HT1080 (cell line): ENCODE measurements around the gene NPPA. TPM values are rescaled to one million over a fixed set of nuclear protein-coding genes. Genes with fewer than 3 reads are reported as not detected.
"Not testable (repeated sequence)": the region's sequence is repeated elsewhere in the genome, so short reads cannot be mapped to it uniquely, and the experiment has no call there.

Source experiments
- DNase-seq: peaks from one replicate; pipeline ENCODE4 v3.0.0-alpha.2; 2015; ENCODE audit warnings: low read depth
- polyA plus RNA-seq, 2 experiments: library from polyadenylated mRNA; depleted of rRNA; stranded (reverse); fragments of >200 nt; gene quantifications; 2 replicates each; pipeline ENCODE4 v1.2.3, GENCODE V29; 2015
- total RNA-seq: library from RNA; depleted of rRNA; stranded (reverse); fragments of >200 nt; shearing (Covaris generic); gene quantifications from 2 replicates; pipeline ENCODE4 v1.2.3, GENCODE V29; 2014; rRNA removed

The NPPA gene
- total RNA-seq = not detected in 2 replicates
- polyA plus RNA-seq (2015; cell fraction: cytosol; rRNA removed) = not detected in 2 replicates
- polyA plus RNA-seq (2015; cell fraction: nucleus; rRNA removed) = not detected in 2 replicates

DNA sequence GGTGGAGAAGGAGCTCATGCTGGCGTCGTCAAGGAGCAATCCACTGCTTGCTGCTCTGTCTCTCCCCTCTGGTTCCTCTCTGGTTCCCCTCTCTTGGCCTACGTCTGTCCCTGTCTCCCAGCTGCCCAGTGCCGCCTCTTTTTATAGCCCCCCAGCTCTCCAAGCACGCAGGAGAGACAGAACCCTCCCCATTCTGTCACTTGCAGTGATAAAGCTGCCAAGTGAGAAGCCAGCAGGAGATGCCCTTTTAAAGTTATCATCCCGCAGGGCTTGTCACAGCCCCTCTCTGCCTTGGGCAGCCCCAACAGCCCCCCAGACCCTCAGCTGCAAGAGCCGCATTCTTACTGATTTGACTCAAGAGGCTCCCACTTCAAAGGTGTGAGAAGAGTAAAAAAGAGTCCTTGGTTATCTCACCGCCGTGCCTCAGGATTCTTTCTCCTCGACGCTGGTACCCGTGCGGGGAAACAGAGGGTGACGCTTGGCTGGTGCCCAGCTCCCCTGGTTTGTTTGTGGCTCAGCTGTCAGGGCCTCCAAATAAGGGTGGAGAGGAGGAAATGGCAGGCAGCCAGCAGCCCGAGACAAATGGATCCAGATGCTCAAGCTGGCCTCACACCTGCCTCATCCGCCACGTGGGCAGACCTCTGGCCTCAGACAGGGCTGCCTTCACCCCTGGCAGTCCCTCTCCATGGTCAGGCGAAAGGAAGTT, at the start of gene NPPA:
Gene NPPA (minus strand): TSS at position 117 of the 706 bp plus-strand sequence. CDS start 99 bp downstream, at position 18.
- DNase-seq = no peak

DNA sequence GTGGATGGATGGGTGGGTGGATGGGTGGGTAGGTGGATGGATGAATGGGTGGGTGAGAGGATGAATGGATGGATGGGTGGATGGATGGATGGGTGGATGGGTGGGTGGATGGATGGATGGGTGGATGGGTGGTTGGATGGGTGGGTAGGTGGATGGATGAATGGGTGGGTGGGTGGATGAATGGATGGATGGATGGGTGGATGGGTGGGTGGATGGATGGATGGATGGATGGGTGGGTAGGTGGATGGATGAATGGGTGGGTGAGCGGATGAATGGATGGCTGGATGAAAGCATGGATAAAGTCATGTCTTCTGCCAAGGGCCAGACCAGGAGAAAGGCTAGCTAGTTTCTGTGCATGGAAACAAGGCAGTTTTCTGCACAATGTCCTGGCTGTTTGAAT, 46.9 kb upstream of the NPPA start:
- DNase-seq = not testable (repeated sequence)

DNA sequence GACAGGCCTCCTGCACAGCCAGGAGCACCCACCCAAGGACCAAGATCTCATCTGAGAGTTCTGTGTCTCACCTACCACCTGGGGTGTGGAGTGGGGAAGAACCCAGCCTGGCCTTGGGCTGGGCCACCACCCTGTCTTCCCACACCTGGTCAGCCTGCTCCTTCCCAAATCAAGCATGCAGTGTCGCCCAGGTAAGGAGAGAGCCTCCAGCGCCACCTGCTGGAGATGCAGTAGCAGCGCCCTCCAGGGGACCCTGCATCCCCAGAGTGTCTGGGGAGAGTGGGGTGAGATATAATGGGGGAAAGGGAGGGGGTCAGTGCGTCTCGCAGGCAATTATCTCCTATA, 46.3 kb upstream of the NPPA start:
- DNase-seq = peak; percentile 34

- no peak for DNase-seq
Observed at GRCh38 chr1:11891433-11892186, 44.0 kb upstream of the NPPA start.

DNA sequence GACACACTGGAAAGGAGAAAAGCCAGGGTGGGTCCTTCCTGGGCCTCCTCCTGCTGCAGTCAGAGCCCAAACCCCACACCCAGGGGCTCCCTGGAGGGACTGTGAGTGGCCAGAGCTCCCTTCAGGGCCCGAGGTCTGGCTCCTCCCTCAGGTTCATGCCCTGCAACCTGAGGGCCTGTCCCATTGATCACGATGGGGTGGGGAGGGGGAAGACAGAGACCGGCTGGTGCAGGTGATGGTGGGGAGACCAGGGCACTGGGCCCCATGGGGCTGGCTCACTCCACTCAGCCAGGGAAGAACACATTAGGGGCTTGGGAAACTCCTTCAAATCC, 41.3 kb upstream of the NPPA start:
- no peak for DNase-seq

DNA sequence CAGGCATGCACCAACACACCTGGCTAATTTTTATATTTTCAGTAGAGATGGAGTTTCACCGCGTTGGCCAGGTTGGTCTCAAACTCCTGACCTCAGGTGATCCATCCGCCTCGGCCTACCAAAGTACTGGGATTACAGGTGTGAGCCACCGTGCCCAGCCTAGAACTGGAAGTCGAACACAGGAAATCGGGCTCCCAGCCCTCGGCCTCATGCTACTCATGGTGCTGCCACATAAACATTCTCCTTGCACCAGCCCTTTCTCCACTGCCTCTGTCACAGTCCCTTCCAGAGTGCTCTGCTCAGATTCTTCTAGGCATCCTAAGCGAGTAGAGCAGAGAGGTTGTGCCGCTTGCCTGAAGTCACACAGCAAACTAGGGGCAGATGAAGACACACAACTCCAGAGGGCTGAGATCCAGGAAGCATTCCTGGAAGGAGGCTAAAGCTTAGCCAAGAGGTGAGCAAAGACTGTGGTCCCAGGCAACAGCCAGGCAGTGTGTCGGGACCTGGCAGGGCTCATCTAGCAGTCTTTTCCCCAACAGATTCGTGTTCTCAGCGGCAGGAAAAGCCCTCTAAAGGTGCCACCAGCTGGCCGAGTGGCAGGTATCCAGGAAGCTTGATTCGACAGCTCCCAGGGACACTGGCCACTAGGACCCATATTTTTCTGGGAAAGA, 40.8 kb upstream of the NPPA start:
- DNase-seq = no peak

- no peak for DNase-seq
Observed at GRCh38 chr1:11887666-11888007, 40.1 kb upstream of the NPPA start.

DNA sequence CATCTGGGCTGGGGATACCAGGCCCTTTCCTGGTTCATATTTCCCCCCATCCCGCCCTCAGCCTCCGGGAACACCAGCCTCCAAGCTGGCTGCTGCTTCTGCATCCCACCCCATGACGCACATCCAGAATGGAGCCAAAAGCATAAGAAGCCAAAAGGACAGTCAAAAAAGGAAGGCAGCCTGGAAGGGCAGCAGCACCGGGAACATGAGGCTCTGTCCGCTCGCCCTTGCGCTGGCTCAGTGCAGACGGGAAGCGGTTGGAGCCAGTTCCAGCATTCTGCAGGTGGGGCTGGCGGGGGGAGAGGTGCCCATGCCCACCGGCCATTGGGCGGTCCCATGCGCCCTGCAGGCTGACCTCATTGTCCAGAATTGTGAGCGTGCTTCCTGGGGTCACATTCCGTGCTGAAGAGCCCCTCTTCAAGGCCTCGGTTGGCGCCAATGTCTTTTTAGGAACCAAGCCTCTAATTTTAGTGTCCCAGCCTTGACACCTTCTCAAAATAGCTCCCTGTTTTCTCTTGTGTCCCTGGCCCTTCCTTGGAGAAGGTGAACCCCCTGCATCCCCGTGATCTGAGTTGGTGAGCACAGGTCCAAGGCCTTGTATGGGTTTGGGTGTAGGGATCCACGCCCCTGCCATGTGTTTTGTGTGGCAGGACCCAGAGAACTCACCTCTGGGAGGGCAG, 39.5 kb upstream of the NPPA start:
- no peak for DNase-seq

- no peak for DNase-seq
Observed at GRCh38 chr1:11885916-11886315, 38.3 kb upstream of the NPPA start.

- DNase-seq = no peak
Observed at GRCh38 chr1:11882814-11883538, 35.4 kb upstream of the NPPA start.

GRCh38 chr1:11881749-11882441, 34.3 kb upstream of the NPPA start:
- DNase-seq = peak; percentile 25

- no peak for DNase-seq
Observed at GRCh38 chr1:11880911-11881748, 33.5 kb upstream of the NPPA start.

DNA sequence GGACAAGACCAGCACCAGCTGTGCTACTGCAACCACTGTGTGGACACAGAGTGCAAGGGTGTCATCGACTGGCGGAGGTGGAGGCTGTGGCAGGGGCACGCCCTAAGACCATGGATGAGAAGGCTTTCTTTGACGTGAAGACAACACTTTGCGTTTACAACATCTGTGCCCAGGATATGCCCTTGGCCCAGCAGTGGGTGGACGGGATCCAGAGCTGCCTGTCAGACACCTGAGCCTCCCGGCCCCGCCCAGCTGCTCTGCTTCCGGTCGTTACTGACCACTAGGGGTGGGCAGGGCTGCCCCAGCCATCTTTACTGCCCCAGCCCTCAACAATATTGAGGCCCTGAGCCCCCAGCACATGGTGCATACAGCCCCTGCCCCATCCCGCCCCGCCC, 32.6 kb upstream of the NPPA start:
- DNase-seq = no peak

GRCh38 chr1:11879311-11880180, 32.0 kb upstream of the NPPA start:
- DNase-seq = no peak

- no peak for DNase-seq
Observed at GRCh38 chr1:11878891-11879190, 31.3 kb upstream of the NPPA start.

GRCh38 chr1:11878081-11878890, 30.7 kb upstream of the NPPA start:
- no peak for DNase-seq

DNA sequence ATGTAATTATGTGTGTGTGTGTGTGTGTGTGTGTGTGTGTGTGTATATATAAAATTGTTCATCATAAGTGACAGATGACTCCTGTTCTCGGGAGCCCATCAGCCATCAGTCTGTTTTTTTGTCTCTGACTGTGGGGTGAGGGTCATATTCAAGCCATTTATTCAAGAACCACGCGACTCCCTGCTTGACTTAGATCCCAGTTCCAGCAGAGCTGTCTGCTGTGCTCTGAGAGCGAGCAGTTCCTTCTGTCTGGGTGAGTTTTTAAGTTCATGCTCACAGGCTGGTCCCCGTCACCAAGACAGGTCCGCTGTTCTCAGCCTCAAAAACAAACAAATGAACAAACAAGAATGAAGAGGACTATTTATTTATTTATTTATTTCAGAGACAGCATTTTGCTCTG, 29.5 kb upstream of the NPPA start:
- DNase-seq = no peak

DNA sequence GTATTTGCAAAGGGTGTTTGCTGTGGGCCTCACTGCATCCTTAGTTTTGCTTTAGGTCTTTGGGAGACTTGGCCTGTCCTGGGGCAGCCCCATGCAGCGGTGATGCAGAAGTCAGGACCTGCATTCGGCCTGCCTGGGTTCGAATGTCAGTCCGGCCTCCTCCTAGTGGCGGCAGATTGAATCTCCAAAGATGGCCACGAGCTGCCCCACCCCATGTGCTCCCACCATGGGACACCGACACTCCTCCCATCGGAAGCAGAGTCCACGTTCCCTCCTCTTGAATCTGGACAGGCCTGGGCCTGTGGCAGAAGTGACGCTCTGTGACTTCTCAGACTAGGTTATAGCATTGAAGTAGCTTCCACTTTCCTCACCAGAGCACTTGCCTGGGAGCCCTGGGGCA, 27.5 kb upstream of the NPPA start:
- no peak for DNase-seq
